K562 (cell line): ENCODE results near the gene DNAH10. TPM values are rescaled to one million over a fixed set of nuclear protein-coding genes. Genes with fewer than 3 reads are reported as not detected.

ENCODE experiments used
- ATAC-seq: fragments of 200-7000 bp; cut with Tn5 transposase; 3 replicates; pipeline ENCODE4 v1.9.1; 2020; ENCODE audit warnings: moderate library complexity
- BruUV-seq: library from RNA; stranded (reverse); fragments of 400-500 nt; replicated peaks from 2 replicates; lab custom pipeline; 2021; lab: Mats Ljungman, UMichigan
- CTCF ChIA-PET: fragments of 300-600 bp; formaldehyde crosslinking; extraction: SDS; loops from one replicate; lab custom pipeline; 2021; ENCODE audit warnings: low intra/inter-chr PET ratio; lab: Yijun Ruan, JAX
- POLR2A ChIA-PET: fragments of 300-600, 350-650 bp; sonication (Branson Sonifier 250); formaldehyde crosslinking; extraction: SDS; loops from one replicate; lab custom pipeline; 2021; ENCODE audit warnings: antibody characterized with exemption, inconsistent platforms; lab: Yijun Ruan, JAX
- DNase-seq, 4 experiments: peaks; one replicate each; pipeline versions ENCODE4 v3.0.0 to v3.0.0-alpha.2; 2011 to 2018; ENCODE audit warnings: low spot score in 3 of 4, mixed read lengths in 3 of 4; ENCODE audit errors: extremely low read depth in 1 of 4
- FAIRE-seq: peaks from 2 replicates; lab custom pipeline; 2011; peaks lifted over from hg19 to GRCh38; lab: Jason Lieb, UNC
- H2AFZ ChIP-seq: 2 replicates; pipeline ENCODE4 v1.6.0; 2011; ENCODE audit warnings: low read depth, low read length, control low read depth, inconsistent platforms
- H3K27ac ChIP-seq: fragments of 200-600 bp; 3 replicates; pipeline ENCODE4 v1.8.0; 2011; ENCODE audit warnings: low read depth, mild to moderate bottlenecking, control low read depth, inconsistent platforms, low read length, moderate library complexity, mixed read lengths; ENCODE audit errors: extremely low read depth
- H3K27me3 ChIP-seq, 2 experiments: fragments of 300-600 bp in 1 of 2; 2 replicates in 1 of 2; 3 replicates in 1 of 2; pipeline versions ENCODE4 v1.6.0 to v1.8.0; 2011; ENCODE audit warnings: inconsistent platforms in 2 of 2, low read length in 2 of 2, mild to moderate bottlenecking in 1 of 2, mixed read lengths in 1 of 2, moderate library complexity in 1 of 2; ENCODE audit not compliant: control insufficient read depth in 2 of 2, insufficient read depth in 2 of 2
- H3K36me3 ChIP-seq: fragments of 300-600 bp; 3 replicates; pipeline ENCODE4 v1.8.0; 2011; ENCODE audit warnings: mild to moderate bottlenecking, low read length, inconsistent platforms; ENCODE audit not compliant: control insufficient read depth, insufficient read depth
- H3K4me1 ChIP-seq, 2 experiments: fragments of 200-600 bp in 1 of 2; replicated peaks in 1 of 2; 2 replicates in 1 of 2; 3 replicates in 1 of 2; pipeline versions ENCODE4 v1.5.1 to v1.8.0; 2011; ENCODE audit warnings: inconsistent platforms in 2 of 2, low read length in 2 of 2, mild to moderate bottlenecking in 1 of 2, mixed read lengths in 1 of 2, moderate library complexity in 1 of 2; ENCODE audit not compliant: control insufficient read depth in 2 of 2, insufficient read depth in 2 of 2
- H3K4me2 ChIP-seq: 2 replicates; pipeline ENCODE4 v1.6.1; 2011; ENCODE audit warnings: low read length, control low read depth, inconsistent platforms, mixed read lengths; ENCODE audit not compliant: insufficient read depth
- H3K4me3 ChIP-seq: fragments of 200-600 bp; sonication (generic), shearing (Covaris generic); 2 replicates; pipeline ENCODE4 v1.5.1; 2016; ENCODE audit warnings: control low read depth, inconsistent platforms
- H3K79me2 ChIP-seq: fragments of 200-600 bp; 3 replicates; pipeline ENCODE4 v1.8.0; 2011; ENCODE audit warnings: low read length, inconsistent platforms; ENCODE audit not compliant: control insufficient read depth, insufficient read depth
- H3K9ac ChIP-seq, 2 experiments: 2 replicates each; pipeline versions ENCODE4 v1.6.0 to v1.6.1; 2011; ENCODE audit warnings: low read depth in 2 of 2, low read length in 2 of 2, control low read depth in 1 of 2, inconsistent platforms in 1 of 2, mild to moderate bottlenecking in 1 of 2, mixed read lengths in 1 of 2; ENCODE audit not compliant: insufficient read depth in 1 of 2
- H3K9me1 ChIP-seq: one replicate; pipeline ENCODE4 v1.6.0; 2011; ENCODE audit warnings: inconsistent platforms, mild to moderate bottlenecking, low read length, moderate library complexity; ENCODE audit not compliant: control insufficient read depth, insufficient read depth
- H3K9me3 ChIP-seq: replicated peaks from 2 replicates; pipeline ENCODE4 v1.5.1; 2011; ENCODE audit warnings: low read depth, low read length, inconsistent platforms; ENCODE audit not compliant: control insufficient read depth, insufficient read depth
- H4K20me1 ChIP-seq: replicated peaks from 2 replicates; pipeline ENCODE4 v1.6.1; 2011; ENCODE audit warnings: low read length, inconsistent platforms, mixed read lengths; ENCODE audit not compliant: control insufficient read depth, insufficient read depth
- BMI1 ChIP-seq: fragments of 150-350 bp; IDR thresholded peaks from 2 replicates; pipeline ENCODE4 v1.6.1; 2014; ENCODE audit warnings: low read length
- CTCFL ChIP-seq: IDR thresholded peaks from 2 replicates; pipeline ENCODE4 v1.6.1; 2011; ENCODE audit warnings: borderline replicate concordance, low read depth, mild to moderate bottlenecking, moderate library complexity, low read length; ENCODE audit not compliant: insufficient read depth, poor library complexity, severe bottlenecking
- HNRNPL ChIP-seq: fragments of 200-400 bp; formaldehyde crosslinking; IDR thresholded peaks from 2 replicates; pipeline ENCODE4 v1.6.1; 2017; ENCODE audit warnings: low read depth, mild to moderate bottlenecking, low read length
- POLR2G ChIP-seq: fragments of 200-400 bp; formaldehyde crosslinking; IDR thresholded peaks from 2 replicates; pipeline ENCODE4 v1.6.1; 2017; ENCODE audit warnings: low read depth, mild to moderate bottlenecking, antibody characterized with exemption, low read length, moderate library complexity
- TEAD4 ChIP-seq, 2 experiments: sonication (generic) in 1 of 2; formaldehyde crosslinking in 1 of 2; IDR thresholded peaks; 2 replicates each; pipeline versions ENCODE4 v1.6.1 to v1.8.0; 2012 to 2022; ENCODE audit warnings: borderline replicate concordance in 1 of 2, inconsistent platforms in 1 of 2, low read length in 1 of 2, mild to moderate bottlenecking in 1 of 2, missing genetic modification reagents in 1 of 2
- THRB ChIP-seq: fragments of 450-650 bp; formaldehyde crosslinking; conservative IDR thresholded peaks from 2 replicates; pipeline ENCODE4 v1.4.0; 2022; ENCODE audit warnings: mild to moderate bottlenecking, missing genetic modification characterization
- U2AF1 ChIP-seq: fragments of 200-400 bp; formaldehyde crosslinking; optimal IDR thresholded peaks from 2 replicates; pipeline ENCODE3; 2017; ENCODE audit warnings: mild to moderate bottlenecking, low read depth, low read length, moderate library complexity
- ZNF644 ChIP-seq: fragments of 200-800 bp; sonication (Bioruptor generic); IDR thresholded peaks from 2 replicates; pipeline ENCODE4 v1.6.1; 2016; ENCODE audit warnings: low read depth, missing genetic modification characterization, missing compliant biosample characterization
- WGBS: fragments of 100-300 bp; shearing (Covaris generic); methylation state at CpG from one replicate; pipeline ENCODE4 v1.1.6; 2016; ENCODE audit warnings: low coverage, mixed read lengths; ENCODE audit not compliant: insufficient coverage; ENCODE audit errors: missing lambda C conversion rate; 5-methylcytosine and 5-hydroxymethylcytosine counted together
- in situ Hi-C: fragments of 300-500 bp; cut with MboI; formaldehyde crosslinking; loops from 4 replicates; pipeline ENCODE4 v1.15.0; 2018; ENCODE audit warnings: inconsistent platforms, mixed read lengths
- intact Hi-C: fragments of 100-400 bp; cut with micrococcal nuclease; formaldehyde crosslinking; loops from 2 replicates; pipeline ENCODE4 v1.14.2; 2022
- polyA plus RNA-seq, 8 experiments: library from polyadenylated mRNA; depleted of rRNA in 4 of 8; stranded (reverse) in 5 of 8; unstranded in 3 of 8; fragments of >200 nt; fragmentation: Nextera tagmentation in 2 of 8; fragmentation: Illumina TruSeq in 1 of 8; extraction: Ambion mirVana in 2 of 8; extraction: Trizol in 1 of 8; gene quantifications; 2 replicates each; pipeline versions ENCODE4 v1.2.1 to v1.2.3, GENCODE V29; 2011 to 2014; ENCODE audit warnings: inconsistent platforms in 1 of 8, missing spikeins in 1 of 8
- total RNA-seq, 7 experiments: library from RNA; depleted of rRNA in 6 of 7; stranded (reverse); fragments of >200 nt in 6 of 7; fragmentation: Illumina TruSeq in 2 of 7; extraction: Trizol in 2 of 7; gene quantifications; 2 replicates each; pipeline versions ENCODE4 v1.2.1 to v1.2.3, GENCODE V29; 2011 to 2021; ENCODE audit warnings: low replicate concordance in 1 of 7
- TF ChIP-seq, protein P1 (sequence below): fragments of 450-650 bp; IDR thresholded peaks from 2 replicates; pipeline ENCODE4 v1.6.1; 2016; ENCODE audit warnings: antibody characterized with exemption

Gene DNAH10
- total and polyA plus RNA-seq, 9 of the 15 experiments (the other 6 are each of a cell fraction or from before 2014, with no cell fraction given) = 0.01 to 0.06 (median 0.04) TPM; not detected in 1

GRCh38 chr12:123966596-123966995 is 204.5 kb downstream of the DNAH10 start:
- Histone ChIP-seq H2AFZ (no peak overlapping the region), H3K27ac (no peak overlapping the region), H3K4me2 (0 out of 2 replicates have a peak overlapping the region, but pooled peaks have one; percentile 5), H4K20me1 (0 out of 2 replicates have a peak, but pooled peaks cover 3% of the 10 kb centered on the region), H3K36me3 (no peaks in the 10 kb centered on the region), H3K9me1 (peaks cover under 1% of the 10 kb centered on the region), H3K9ac (no peak overlapping the region), H3K4me1 (peaks cover 0 to 27% of the 10 kb centered on the region in 2 experiments; a peak in 3 of 5 replicates), H3K9me3 (no peaks in the 10 kb centered on the region), H3K27me3 (no peaks in the 10 kb centered on the region), H3K79me2 (peaks cover 17% of the 10 kb centered on the region; the same call in 2 of the 3 replicates), H3K4me3 (no peak overlapping the region)
- ChIA-PET CTCF (no interaction called here), POLR2A (interaction anchor here (0.7 to 3.2 kb wide), 2 partner anchors 11 to 392 kb away, joined by 3 to 16 read pairs; no protein-coding TSS in a partner anchor)
- TF ChIP-seq BMI1 (no peak), CTCFL (no peak), TEAD4 (IDR thresholded peaks at IDR 0.05; ENCODE audit: low read length) (no peak), TEAD4 (CRISPR knock-in tag; IDR thresholded peaks at IDR 0.05; ENCODE audit: borderline replicate concordance) (no peak), THRB (no peak), POLR2G (no peak), ZNF644 (tag) (no peak), HNRNPL (no peak), U2AF1 (no peak)
- TF ChIP-seq, protein P1, sequence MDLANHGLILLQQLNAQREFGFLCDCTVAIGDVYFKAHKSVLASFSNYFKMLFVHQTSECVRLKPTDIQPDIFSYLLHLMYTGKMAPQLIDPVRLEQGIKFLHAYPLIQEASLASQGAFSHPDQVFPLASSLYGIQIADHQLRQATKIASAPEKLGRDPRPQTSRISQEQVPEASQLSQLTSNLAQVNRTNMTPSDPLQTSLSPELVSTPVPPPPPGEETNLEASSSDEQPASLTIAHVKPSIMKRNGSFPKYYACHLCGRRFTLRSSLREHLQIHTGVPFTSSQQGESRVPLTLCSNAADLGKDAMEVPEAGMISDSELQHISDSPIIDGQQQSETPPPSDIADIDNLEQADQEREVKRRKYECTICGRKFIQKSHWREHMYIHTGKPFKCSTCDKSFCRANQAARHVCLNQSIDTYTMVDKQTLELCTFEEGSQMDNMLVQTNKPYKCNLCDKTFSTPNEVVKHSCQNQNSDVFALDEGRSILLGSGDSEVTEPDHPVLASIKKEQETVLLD = no peak
- in situ Hi-C loops (no loop called here), intact Hi-C loops (no loop called here)
- 33% methylated on average over 3 of the region's 3 CpGs for WGBS
- ATAC-seq (peak; percentile 10; the same call in 2 of the 3 replicates), FAIRE-seq (no peak), DNase-seq (no peak)
- no TSS peak for BruUV-seq
